Measurements from ENCODE around the gene LRRN2.
"Not testable (repeated sequence)": the region's sequence is repeated elsewhere in the genome, so short reads cannot be mapped to it uniquely, and the experiment has no call there.

The LRRN2 gene

GRCh38 chr1:204658295-204658694, 27.2 kb downstream of the LRRN2 start:
- DNase-seq: no peak

- DNase-seq: no peak
Observed at GRCh38 chr1:204653590-204654340, 31.8 kb downstream of the LRRN2 start.

GRCh38 chr1:204652497-204652896, 33.0 kb downstream of the LRRN2 start:
- DNase-seq: no peak

DNA sequence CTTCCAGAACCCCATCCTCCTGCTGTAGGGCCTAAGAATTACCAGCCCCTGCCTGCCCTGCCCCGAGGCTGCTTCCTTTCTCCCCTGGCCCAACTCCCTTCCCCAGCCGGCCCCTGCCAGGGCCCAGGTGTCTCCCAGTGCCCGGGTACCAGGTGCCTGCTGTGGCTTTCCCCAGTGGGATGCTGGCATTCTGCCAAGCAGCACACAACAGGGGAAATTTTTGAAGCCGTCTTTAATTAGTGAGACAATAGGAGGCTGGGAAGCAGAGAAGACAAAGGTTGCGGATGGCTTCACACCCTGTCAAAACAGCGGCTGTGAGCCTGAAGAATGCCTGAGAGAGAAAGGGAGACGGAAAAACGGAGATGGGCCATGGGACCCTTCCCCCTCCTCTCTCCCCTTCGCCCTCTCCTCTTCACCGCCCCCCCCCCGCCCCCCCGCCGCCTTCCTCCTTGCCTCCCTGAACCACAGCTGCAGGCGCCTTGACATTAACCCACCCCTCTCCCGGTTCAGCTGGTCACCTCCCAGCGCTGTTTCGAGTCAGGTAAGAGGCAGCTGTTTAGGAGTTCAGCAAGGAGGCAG, 33.6 kb downstream of the LRRN2 start:
- no peak for DNase-seq

- no peak for DNase-seq
Observed at GRCh38 chr1:204650911-204651570, 34.5 kb downstream of the LRRN2 start.

DNA sequence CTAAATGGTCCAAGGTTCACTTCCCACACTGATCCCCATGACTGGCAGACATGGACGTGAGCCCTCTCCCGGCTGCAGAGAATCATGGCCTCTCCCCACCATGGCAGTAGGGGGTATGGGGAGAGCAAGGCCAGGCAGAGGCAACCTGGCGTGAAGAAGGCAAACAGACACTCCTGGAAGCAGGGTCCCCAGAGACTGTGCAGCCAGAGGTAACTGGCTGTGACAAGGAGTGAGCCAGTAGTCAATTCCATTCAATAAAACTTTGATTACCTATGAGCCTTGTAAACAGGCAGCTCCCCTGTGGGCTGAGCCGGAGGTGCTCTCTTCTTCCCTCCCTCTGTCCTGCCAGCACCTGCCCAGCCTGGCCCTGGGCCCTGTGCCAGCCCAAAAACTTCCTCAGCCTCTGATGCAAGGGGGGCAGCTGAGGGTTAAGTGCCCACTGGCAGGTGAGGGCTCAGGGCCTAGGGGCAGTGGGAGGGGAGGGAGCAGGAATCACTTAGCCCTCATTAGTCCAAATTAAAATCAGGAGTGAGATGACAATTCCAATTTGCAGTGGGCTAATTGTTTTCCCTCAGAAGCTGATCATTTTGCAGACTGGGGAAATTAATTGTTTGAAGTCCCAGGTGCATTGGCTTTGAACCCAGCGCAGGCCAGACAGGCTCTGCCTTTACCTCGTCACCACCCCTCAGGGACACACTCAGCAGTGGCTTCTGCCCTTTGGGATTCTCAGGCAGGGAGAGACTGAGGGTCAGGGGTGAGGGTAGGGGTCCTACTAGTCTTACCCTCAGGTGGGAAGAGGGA, 35.6 kb downstream of the LRRN2 start:
- no peak for DNase-seq

GRCh38 chr1:204648576-204648975, 37.0 kb downstream of the LRRN2 start:
- no peak for DNase-seq

- DNase-seq: no peak
Observed at GRCh38 chr1:204647805-204648153, 37.8 kb downstream of the LRRN2 start.

- DNase-seq: no peak
Observed at GRCh38 chr1:204647114-204647804, 38.3 kb downstream of the LRRN2 start.

- no peak for DNase-seq
Observed at GRCh38 chr1:204645666-204646065, 39.9 kb downstream of the LRRN2 start.

DNA sequence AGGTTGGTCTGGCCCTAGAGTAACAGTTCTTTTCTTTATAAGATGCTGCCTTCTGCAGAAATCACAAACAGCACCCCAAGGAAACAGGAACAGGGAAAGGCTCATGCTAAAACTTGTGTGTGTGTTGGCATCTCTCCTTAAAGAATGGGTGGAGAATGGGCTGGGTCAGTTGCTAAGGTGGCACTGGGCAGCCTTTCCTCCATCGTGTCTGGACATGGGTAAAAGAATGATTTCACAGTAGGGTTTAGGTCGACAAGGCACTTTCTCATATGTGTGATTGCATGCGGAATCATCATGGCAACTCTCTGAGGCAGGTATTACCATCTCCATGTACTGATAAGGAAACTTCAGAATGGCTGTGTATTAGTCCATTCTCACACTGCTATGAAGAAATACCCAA, 40.3 kb downstream of the LRRN2 start:
- no peak for DNase-seq

- DNase-seq: no peak
Observed at GRCh38 chr1:204643503-204643902, 42.0 kb downstream of the LRRN2 start.

GRCh38 chr1:204641936-204642335, 43.6 kb downstream of the LRRN2 start:
- DNase-seq: no peak

DNA sequence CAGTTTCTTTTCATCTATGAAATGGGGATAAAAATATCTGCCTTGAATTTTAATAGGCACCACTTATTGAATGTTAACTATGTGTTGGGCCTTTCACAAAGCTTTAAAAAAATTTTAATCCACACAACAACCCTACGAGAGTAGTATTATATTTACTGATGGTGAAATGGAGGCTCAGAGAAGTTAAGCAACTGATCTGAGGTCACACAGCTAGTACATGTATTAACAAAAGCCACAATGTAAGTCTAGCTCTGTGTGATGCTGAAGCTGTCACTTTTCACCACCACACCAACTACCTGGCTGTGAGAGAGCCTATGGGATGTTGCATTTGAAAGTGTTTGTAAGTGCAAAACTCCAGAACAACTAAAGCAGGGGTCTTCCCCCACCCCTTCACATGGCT, 44.1 kb downstream of the LRRN2 start:
- DNase-seq: no peak

GRCh38 chr1:204640578-204640977, 45.0 kb downstream of the LRRN2 start:
- DNase-seq: no peak

- no peak for DNase-seq
Observed at GRCh38 chr1:204634260-204634910, 51.2 kb downstream of the LRRN2 start.

GRCh38 chr1:204633665-204634064, 51.9 kb downstream of the LRRN2 start:
- no peak for DNase-seq

GRCh38 chr1:204630132-204630905, 55.2 kb downstream of the LRRN2 start:
- DNase-seq: no peak

GRCh38 chr1:204629459-204629858, 56.1 kb downstream of the LRRN2 start:
- DNase-seq: not testable (repeated sequence)

DNA sequence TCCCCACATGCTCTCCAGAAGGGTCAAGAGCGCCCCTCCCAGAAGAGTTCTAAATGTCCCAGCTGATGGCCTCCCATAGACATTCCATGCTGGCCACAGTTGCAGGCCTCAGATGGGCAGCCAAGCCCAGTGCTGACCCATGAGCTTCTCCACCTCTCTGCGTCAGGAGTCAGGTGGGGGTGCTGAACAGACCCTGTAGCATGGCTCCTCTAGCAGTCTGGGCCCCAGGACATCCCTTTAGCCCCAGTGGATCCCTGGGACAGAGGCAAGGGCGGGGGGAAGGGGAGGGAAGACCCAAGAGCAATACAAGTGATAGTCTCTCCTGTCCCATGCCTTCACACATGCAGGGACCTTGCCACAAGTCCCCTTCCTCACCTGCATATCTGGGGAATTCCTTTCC, 56.7 kb downstream of the LRRN2 start:
- no peak for DNase-seq

DNA sequence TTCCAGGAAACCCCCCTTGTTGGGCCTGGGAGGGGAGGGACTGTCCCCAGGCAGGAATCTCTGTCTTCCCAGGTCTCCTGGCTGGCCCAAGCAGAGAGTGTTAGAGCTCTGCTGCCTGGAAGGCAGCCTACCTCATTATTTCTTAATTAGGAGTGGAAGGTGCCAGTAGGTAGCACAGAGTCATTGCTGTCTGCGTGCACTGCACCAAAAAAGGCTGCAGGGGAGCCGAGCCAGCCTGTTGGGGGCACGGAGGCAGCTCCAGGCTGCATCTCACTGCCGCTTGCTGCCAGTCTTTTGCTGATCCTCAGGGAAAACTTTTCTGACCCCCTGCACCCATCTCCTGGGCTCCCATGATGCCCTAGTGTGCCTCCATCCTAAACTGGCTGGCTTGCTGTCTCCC, 58.1 kb downstream of the LRRN2 start:
- no peak for DNase-seq

DNA sequence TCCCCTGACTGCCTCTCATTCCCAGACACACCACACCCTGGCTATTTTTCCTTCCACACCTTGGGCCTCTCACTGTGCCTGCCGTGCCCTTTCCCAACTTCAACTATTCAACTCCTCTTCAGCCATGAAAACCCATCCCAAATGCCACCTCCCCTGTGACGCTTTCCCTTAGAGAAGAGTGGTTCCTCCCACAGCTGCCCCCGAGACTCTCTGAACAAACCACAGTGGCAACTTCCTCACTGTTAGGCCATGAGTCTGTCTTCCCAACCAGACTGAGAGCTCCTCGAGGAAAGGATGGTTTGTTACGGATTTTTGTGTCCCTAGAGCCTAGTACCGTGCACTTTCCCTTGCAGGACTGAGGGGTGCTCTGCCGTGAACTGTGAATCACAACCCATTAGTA, 59.2 kb downstream of the LRRN2 start:
- DNase-seq: no peak
